Hepatic stellate cell (primary cell): ENCODE data around the gene FAF2.
A peak's percentile ranks its signal among the peaks of the same experiment; 100 is the strongest.
"Not testable (repeated sequence)": the region's sequence is repeated elsewhere in the genome, so short reads cannot be mapped to it uniquely, and the experiment has no call there.

Experiments
- DNase-seq: peaks from one replicate; pipeline ENCODE4 v3.0.0; 2011; ENCODE audit warnings: low spot score

Gene FAF2

DNA sequence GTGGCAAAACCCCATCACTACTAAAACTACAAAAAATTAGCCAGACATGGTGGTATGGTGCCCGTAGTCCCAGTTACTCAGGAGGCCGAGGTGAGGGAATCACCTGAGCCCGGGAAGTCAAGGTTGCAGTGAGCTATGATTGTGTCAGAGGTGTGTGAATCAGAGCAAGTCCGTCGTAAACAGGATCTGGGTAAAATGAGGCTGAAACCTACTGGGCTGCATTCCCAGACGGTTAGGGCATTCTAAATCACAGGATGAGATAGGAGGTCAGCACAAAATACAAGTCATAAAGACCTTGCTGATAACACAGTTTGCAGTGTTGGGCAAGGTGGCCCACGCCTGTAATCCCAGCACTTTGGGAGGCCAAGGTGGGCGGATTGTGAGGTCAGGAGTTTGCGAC, 29.9 kb upstream of the FAF2 start:
- no peak for DNase-seq

GRCh38 chr5:176420086-176420485, 28.1 kb upstream of the FAF2 start:
- DNase-seq, result no peak

DNA sequence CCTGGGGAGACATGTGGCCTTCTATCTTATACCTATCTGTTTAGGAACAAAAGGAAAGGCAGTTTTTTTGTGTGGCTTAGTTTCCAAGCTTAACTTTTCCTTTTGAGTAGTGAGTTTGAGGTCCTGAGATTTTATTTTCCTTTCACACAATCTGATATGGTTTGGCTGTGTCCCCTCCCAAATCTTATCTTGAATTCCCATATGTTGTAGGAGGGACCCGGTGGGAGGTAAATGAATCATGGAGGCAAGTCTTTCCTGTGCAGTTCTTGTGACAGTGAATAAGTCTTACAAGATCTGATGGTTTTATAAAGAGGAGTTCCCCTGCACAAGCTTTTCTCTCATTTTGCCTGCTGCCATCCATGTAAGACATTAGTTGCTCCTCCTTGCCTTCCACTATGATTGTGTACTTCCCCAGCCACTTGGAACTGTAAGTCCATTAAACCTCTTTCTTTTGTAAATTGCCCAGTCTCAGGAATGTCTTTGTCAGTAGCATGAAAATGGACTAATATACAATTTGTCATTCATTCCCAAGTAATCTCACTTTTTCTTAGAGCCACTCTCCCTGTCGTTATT, 27.1 kb upstream of the FAF2 start:
- DNase-seq, result no peak

GRCh38 chr5:176424181-176424580, 24.0 kb upstream of the FAF2 start:
- DNase-seq, result no peak

DNA sequence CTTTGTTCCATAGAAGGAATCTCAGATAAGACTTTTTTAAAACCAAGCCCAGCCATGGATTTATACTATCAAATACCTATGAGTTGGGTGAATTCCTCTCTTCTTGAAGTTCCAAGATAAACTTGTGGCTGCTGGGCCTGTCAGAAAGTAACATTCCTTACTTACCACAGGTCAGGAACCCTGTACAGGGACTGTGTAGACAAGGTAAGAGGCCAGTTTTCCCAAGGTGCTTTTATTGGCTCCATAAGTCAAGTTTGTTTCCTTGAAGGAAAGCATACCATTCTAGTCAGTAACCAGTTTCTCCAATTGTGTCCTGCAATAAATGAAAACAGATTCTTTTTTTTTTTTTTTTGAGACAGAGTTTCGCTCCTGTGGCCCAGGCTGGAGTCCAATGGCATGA, 23.0 kb upstream of the FAF2 start:
- DNase-seq, result no peak

DNA sequence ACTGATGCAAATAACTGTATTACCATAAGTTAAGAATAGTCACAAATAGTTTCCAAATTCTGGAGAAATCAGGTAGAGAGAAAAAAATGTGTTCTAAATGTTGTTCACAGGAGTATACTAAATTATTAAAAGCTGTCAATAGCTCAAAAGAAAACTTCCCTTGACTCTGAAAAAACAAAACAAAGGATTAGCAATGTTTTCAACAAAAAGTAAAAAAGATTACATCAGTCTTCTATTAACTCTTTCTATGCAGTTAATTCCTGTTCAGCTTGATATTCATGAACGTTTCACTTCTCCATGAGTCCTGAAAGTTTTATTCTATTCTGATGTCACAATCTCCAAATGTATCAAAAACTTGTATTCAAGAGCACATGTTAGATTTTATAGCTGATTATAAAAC, 22.4 kb upstream of the FAF2 start:
- DNase-seq, result no peak

GRCh38 chr5:176426876-176427275, 21.3 kb upstream of the FAF2 start:
- no peak for DNase-seq

DNA sequence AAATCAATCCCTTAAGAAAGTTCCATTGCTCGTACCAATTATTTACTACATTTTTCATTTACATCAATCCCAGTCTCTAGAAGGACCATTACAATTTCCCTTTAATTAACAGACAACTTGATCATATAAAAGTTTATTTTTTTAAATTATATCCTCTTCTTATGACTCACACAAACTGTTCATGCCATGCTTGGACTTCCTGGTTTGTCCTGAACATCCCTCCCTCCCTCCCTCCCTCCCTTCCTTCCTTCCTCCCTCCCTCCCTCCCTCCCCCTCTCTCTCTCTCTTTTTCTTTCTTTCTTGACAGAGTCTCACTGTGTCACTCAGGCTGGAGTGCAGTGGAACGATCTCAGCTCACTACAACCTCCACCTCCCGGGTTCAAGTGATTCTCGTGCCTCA, 20.2 kb upstream of the FAF2 start:
- DNase-seq, result no peak

DNA sequence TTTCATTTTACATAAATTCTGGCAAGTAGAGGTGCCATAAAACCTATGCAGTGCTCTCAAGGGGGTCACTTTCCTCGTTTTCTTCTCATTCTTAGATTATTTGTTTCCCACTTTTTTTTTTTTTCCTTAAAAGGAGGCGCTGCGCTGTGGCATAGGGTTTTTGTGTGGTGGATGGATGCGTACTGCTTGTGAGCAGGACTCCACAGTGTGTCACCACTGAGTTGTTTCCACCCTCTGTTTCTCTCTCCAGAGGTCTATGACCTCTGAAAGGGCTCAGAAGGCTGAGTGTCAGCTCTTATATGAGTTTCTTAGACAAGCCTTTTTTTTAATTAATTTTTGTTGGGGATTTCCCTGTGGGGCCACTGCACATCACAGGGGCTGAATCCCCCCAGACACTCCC, 18.2 kb upstream of the FAF2 start:
- no peak for DNase-seq

DNA sequence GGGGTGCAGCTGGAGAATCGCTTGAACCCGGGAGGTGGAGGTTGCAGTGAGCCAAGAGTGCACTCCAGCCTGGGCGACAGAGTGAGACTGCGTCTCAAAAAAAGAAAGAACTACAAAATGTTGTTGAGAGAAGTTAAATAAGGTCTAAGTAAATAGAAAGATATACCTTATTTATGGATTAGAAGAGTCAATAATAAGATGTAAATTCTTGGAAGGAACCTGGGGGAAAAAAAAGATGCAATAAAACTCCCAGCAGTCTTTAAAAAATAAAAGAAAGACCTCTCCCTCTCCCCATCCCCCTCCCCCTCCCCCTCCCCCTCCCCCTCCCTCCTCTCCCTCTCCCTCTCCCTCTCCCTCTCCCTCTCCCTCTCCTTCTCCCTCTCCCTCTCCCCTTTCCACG, 15.5 kb upstream of the FAF2 start:
- DNase-seq, result no peak

GRCh38 chr5:176436656-176437055, 11.5 kb upstream of the FAF2 start:
- DNase-seq, result no peak

DNA sequence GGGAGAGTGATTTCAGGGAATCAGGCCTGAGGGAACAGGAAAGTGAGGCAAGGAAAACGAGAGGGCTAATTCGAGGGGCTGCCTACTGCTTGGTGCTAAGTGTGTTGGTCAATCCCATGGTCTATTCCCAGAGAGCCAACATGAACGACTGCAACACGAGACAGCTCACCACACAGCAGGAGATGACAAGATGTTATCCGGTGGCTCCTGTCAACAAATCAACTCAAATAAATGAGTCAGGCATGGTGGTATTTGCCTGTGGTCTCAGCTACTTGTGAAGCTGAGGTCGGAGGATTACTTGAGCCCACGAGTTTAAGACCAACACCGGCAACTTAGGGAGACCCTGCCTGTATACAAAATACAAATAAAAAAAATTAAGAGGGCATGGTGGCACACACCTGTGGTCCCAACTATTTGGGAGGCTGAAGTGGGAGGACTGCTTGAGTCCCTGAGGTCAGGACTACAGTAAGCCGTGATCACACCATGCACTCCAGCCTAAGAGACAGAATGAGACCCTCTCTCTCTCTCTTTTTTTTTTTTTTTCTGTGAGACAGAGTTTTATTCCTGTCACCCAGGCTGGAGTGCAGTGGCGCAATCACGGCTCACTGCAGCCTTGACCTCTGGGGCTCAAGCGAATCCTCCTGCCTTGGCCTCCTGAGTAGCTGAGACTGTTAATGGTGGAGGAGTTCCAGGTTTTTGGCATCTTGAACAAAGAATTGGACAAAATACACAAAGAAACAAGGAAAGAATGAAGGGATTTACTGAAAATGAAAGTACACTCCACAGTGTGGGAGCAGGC, 9.0 kb upstream of the FAF2 start:
- peak; percentile 54 for DNase-seq

- DNase-seq, result no peak
Measured at GRCh38 chr5:176440927-176441706, 7.1 kb upstream of the FAF2 start.

- DNase-seq, result no peak
Measured at GRCh38 chr5:176441921-176442323, 6.3 kb upstream of the FAF2 start.

DNA sequence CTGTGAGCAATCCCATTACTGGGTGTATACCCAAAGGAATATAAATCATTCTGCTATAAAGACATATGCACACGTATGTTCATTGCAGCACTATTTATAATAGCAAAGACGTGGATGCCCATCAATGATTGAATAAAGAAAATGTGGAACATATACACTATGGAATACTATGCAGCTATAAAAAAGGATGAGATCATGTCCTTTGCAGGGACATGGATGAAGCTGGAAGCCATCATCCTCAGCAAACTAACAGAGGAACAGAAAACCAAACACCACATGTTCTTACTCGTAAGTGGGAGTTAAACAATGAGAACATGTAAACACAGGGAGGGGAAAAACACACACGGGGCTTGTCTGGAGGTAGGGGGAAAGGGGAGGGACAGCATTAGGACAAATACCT, 5.3 kb upstream of the FAF2 start:
- not testable (repeated sequence) for DNase-seq

DNA sequence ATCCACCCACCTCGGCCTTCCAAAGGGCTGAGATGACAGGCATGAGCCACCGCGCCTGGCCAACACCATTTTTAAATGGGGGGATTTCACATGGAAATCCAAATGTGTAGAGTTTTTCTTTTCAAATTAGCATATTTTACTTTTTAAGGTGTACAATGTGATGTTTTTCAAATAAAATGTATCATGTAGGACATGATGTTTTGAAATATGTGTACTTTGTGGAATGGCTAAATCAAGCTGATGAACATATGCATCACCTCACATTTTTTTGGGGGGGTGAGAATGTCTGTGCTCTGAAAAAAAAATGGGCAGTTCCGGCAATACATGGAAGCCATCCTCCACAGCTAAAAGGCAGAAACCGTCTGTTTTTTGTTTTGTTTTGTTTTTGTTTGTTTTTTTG, 3.4 kb upstream of the FAF2 start:
- DNase-seq, result no peak

- no peak for DNase-seq
Measured at GRCh38 chr5:176446028-176446665, 2.0 kb upstream of the FAF2 start.

GRCh38 chr5:176446884-176447590, 1.1 kb upstream of the FAF2 start:
- DNase-seq, result no peak

DNA sequence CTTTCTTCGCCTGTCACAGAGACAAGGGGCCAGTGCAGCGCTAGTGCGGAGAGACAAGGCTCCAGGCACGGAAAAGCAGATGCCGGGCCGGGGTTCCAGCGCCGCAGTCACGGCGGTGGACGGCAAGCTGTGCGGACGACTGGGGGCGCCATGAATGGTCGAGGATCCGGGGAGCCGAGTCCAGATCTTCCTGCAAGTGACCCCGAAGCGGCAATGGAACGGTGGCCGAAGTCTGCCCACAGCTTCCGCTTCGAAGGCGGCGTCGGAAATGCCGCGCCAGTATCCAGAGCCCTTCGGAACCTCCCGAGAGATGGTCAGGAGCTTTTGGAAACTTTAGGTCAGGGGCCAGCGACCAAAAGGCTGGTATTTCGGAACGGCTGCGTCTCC, 601 bp upstream of the FAF2 start:
- peak; percentile 40 for DNase-seq

DNA sequence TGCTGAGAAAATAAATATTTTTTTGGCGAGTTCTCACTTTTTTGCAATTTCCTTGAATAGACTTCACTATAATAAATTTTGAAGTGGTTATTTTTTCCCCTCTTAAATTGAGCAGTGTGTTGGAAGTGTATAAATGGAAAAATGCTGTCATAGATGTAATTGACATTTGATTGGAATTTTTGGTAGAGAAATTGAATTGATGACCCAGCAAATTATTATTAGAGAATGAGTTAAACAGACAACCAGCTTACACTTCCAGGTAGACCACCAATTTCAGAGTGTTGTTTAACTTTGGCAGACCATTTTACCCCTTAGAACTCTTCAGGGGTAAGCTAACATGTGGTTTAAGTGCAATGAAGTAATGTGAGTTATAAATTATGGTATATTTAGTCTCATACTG, 1.9 kb downstream of the FAF2 start:
- DNase-seq, result no peak

DNA sequence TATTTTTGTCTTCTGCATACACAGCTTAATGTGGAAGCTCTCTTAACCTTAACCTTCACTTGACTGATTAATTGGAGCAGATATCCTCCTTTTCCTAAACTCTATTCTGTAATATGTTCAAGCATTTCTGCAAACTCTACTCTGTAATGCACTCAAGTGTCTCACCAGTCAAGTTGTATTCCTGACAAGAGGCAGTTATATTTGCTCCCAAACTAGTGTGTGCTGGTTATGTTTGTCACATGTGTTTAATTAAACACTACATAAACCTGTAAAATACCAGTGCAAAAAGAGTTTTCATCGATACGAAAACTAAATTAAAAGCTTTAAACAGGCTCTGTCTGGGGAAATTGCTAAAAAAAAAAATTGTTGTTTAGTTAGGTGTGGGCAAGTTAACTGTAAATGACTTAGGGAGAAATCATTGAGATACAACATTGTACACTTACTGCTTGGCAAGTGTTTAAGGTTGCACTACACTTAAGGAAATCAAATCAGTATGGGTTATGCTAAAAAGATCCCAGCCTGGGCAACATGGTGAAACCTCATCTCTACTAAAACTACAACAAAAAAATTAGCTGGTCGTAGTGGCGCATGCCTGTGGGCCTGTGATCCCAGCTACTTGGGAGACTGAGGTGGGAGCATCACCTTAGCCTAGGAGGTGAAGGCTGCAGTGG, 6.7 kb downstream of the FAF2 start:
- no peak for DNase-seq
